ENCODE data around the gene MRS2. TPM values are rescaled to one million over a fixed set of nuclear protein-coding genes. Genes with fewer than 3 reads are reported as not detected.

MRS2 gene
- total and polyA plus RNA-seq, 2 donors (not counting 3 experiments of a cell fraction or from before 2014, with no cell fraction given) = 12.1 to 21.1 TPM

GRCh38 chr6:24410622-24411021 is 7.9 kb downstream of the MRS2 start:
- intact Hi-C loops (cut with micrococcal nuclease) (no loop called here), dilution Hi-C loops (cut with MboI; ENCODE audit: extremely low pct_ligation_motif_present, low sequenced_read_pairs) (no loop called here)
- TF ChIP-seq MYC (IDR thresholded peaks at IDR 0.05; ENCODE audit: low read depth, low read length) (no peak), FOS (IDR thresholded peaks at IDR 0.05; ENCODE audit: borderline replicate concordance, insufficient read depth, low read length) (no peak), JUN (IDR thresholded peaks at IDR 0.05; ENCODE audit: borderline replicate concordance, insufficient read depth, insufficient read length, low read depth) (no peak), EZH2 (IDR thresholded peaks at IDR 0.05; ENCODE audit: borderline replicate concordance, low read depth, low read length, severe bottlenecking) (no peak), CTCF (IDR thresholded peaks at IDR 0.05; ENCODE audit: extremely low read depth in 1 of 2, insufficient read depth in 1 of 2, low read depth in 1 of 2, low read length in 2 of 2) (no peak), POLR2A (IDR thresholded peaks at IDR 0.05; ENCODE audit: low read depth, low read length) (no peak), GATA2 (IDR thresholded peaks at IDR 0.05; ENCODE audit: insufficient read depth, insufficient read length, low read depth, low read length) (no peak)
- H3K4me2 ChIP-seq (ENCODE audit: insufficient read depth, low read length) = no peak overlapping the region
- CTCF ChIA-PET = no interaction called here
- H3K27ac ChIP-seq (ENCODE audit: insufficient read depth, low read depth, low read length) = no peak overlapping the region
- DNase-seq (ENCODE audit: low read depth, low spot score) (no peak), FAIRE-seq (no peak)
- no TSS peak for BruUV-seq (replicated peaks)
- no peaks in the 10 kb centered on the region for H3K9me1 ChIP-seq (replicated peaks; ENCODE audit: control insufficient read depth, extremely low read depth, insufficient read depth, low read length)
- no peaks in the 10 kb centered on the region for H3K79me2 ChIP-seq (ENCODE audit: control insufficient read depth, insufficient read depth, low read length)
- H3K27me3 ChIP-seq (ENCODE audit: control insufficient read depth in 2 of 2, insufficient read depth in 2 of 2, low read length in 2 of 2) = no peaks in the 10 kb centered on the region
- peaks cover 6 to 12% of the 10 kb centered on the region in 2 experiments for H3K36me3 ChIP-seq (ENCODE audit: control insufficient read depth in 2 of 2, extremely low read depth in 1 of 2, insufficient read depth in 2 of 2, low read length in 2 of 2)
- POLR2A ChIA-PET = no interaction called here
- no peak overlapping the region for H3K9ac ChIP-seq (replicated peaks; ENCODE audit: extremely low read depth, insufficient read depth, low read length)
- H3K4me3 ChIP-seq (replicated peaks in 1 of 3; ENCODE audit: insufficient read depth in 1 of 3, low read depth in 1 of 3, low read length in 3 of 3) = no peak overlapping the region
- no peaks in the 10 kb centered on the region for H3K9me3 ChIP-seq (replicated peaks; ENCODE audit: control insufficient read depth, insufficient read depth, low read length)
- H3K4me1 ChIP-seq (ENCODE audit: control insufficient read depth, extremely low read depth, insufficient read depth, low read length) = no peaks in the 10 kb centered on the region
- H4K20me1 ChIP-seq (replicated peaks; ENCODE audit: control insufficient read depth, extremely low read depth, insufficient read depth, low read length) = no peaks in the 10 kb centered on the region
- no peak overlapping the region for H2AFZ ChIP-seq (ENCODE audit: low read depth, low read length)

- ChIA-PET CTCF (no interaction called here), POLR2A (no interaction called here)
- Histone ChIP-seq H3K4me1 (ENCODE audit: control insufficient read depth, extremely low read depth, insufficient read depth, low read length) (no peaks in the 10 kb centered on the region), H3K27me3 (ENCODE audit: control insufficient read depth in 2 of 2, insufficient read depth in 2 of 2, low read length in 2 of 2) (no peaks in the 10 kb centered on the region), H2AFZ (ENCODE audit: low read depth, low read length) (no peak overlapping the region), H3K4me2 (ENCODE audit: insufficient read depth, low read length) (no peak overlapping the region), H3K9ac (replicated peaks; ENCODE audit: extremely low read depth, insufficient read depth, low read length) (no peak overlapping the region), H3K9me3 (replicated peaks; ENCODE audit: control insufficient read depth, insufficient read depth, low read length) (no peaks in the 10 kb centered on the region), H3K4me3 (replicated peaks in 1 of 3; ENCODE audit: insufficient read depth in 1 of 3, low read depth in 1 of 3, low read length in 3 of 3) (no peak overlapping the region), H3K9me1 (replicated peaks; ENCODE audit: control insufficient read depth, extremely low read depth, insufficient read depth, low read length) (no peaks in the 10 kb centered on the region), H3K36me3 (ENCODE audit: control insufficient read depth in 2 of 2, extremely low read depth in 1 of 2, insufficient read depth in 2 of 2, low read length in 2 of 2) (peaks cover 10 to 15% of the 10 kb centered on the region in 2 experiments), H3K27ac (ENCODE audit: insufficient read depth, low read depth, low read length) (no peak overlapping the region), H3K79me2 (ENCODE audit: control insufficient read depth, insufficient read depth, low read length) (no peaks in the 10 kb centered on the region), H4K20me1 (replicated peaks; ENCODE audit: control insufficient read depth, extremely low read depth, insufficient read depth, low read length) (no peaks in the 10 kb centered on the region)
- intact Hi-C loops (cut with micrococcal nuclease) = no loop called here
- no peak for TF ChIP-seq JUN (IDR thresholded peaks at IDR 0.05; ENCODE audit: borderline replicate concordance, insufficient read depth, insufficient read length, low read depth)
- TF ChIP-seq CTCF (IDR thresholded peaks at IDR 0.05; ENCODE audit: extremely low read depth in 1 of 2, insufficient read depth in 1 of 2, low read depth in 1 of 2, low read length in 2 of 2) = no peak
- no peak for TF ChIP-seq MAX (IDR thresholded peaks at IDR 0.05; ENCODE audit: insufficient read depth, insufficient read length)
- TF ChIP-seq MYC (IDR thresholded peaks at IDR 0.05; ENCODE audit: low read depth, low read length) = no peak
- TF ChIP-seq FOS (IDR thresholded peaks at IDR 0.05; ENCODE audit: borderline replicate concordance, insufficient read depth, low read length) = no peak
- no peak for TF ChIP-seq EZH2 (IDR thresholded peaks at IDR 0.05; ENCODE audit: borderline replicate concordance, low read depth, low read length, severe bottlenecking)
- TF ChIP-seq POLR2AphosphoS5 (IDR thresholded peaks at IDR 0.05; ENCODE audit: insufficient read depth, low read depth, low read length) = no peak
- no peak for TF ChIP-seq POLR2A (IDR thresholded peaks at IDR 0.05; ENCODE audit: low read depth, low read length)
- no peak for TF ChIP-seq GATA2 (IDR thresholded peaks at IDR 0.05; ENCODE audit: insufficient read depth, insufficient read length, low read depth, low read length)
- DNase-seq (ENCODE audit: low read depth, low spot score) (no peak), FAIRE-seq (no peak)
- dilution Hi-C loops (cut with MboI; ENCODE audit: extremely low pct_ligation_motif_present, low sequenced_read_pairs) = no loop called here
- BruUV-seq (replicated peaks) = no TSS peak
Measured at GRCh38 chr6:24412294-24412693, 9.6 kb downstream of the MRS2 start.
